ENCODE data around the gene KRT81. TPM values are rescaled to one million over a fixed set of nuclear protein-coding genes. Genes with fewer than 3 reads are reported as not detected.

KRT81 gene
- under 1 TPM in 2 of 3 donors, not detected in 1; 0.04 to 0.34 TPM for polyA plus RNA-seq

DNA sequence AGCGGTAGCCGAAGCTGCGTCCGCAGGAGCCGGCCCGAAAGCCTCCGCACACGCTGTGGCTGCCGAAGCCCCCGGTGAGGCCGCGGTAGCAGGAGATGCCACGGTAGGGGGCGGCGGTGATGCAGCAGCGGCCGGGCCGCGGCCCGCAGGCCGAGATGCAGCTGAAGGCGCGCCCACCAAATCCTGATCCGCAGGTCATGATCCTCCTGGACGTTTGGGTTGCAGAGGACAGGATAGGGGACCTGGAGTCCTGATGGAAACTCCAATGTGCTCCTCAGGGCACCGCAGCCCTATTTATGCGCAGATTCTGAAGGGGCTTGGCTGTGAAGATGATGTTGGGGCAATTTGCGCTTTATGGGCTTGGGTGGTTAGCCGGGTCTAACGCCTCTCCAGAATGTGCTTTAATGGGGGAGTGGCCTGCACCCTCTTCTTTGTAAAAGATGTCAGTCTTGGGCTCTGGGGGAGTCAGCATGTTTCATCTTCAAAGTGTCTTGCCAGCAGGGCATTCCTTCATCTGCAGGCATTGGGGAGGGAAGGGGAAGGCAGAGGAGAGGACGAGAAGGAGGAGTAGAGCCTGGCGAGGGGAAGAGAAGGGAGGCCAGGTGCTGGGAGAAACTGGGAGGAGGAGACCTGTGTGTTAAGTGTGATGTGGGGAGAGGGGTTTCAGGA is at the start of gene KRT81:
TSS of gene KRT81 (minus strand) at position 268 of the 669 bp plus-strand sequence. CDS start at position 199, 69 bp downstream.
- no peak within 1 kb of the TSS for H3K27ac ChIP-seq (ENCODE audit: low read depth, low read length)
- 52 to 60% (median 57%) methylated on average over 17 to 24 of the region's 32 CpGs for WGBS, 3 donors

GRCh38 chr12:52338241-52338960 is 47.1 kb upstream of the KRT81 start:
- no peak overlapping the region for H3K27ac ChIP-seq (ENCODE audit: low read depth, low read length)
- 78 to 85% (median 84%) methylated on average over 10 of the region's 10 CpGs for WGBS, 3 donors

GRCh38 chr12:52337054-52337453 is 45.7 kb upstream of the KRT81 start:
- H3K27ac ChIP-seq (ENCODE audit: low read depth, low read length) = no peak overlapping the region
- 39 to 74% (median 57%) methylated on average over 1 of the region's 1 CpG for WGBS, 3 donors

DNA sequence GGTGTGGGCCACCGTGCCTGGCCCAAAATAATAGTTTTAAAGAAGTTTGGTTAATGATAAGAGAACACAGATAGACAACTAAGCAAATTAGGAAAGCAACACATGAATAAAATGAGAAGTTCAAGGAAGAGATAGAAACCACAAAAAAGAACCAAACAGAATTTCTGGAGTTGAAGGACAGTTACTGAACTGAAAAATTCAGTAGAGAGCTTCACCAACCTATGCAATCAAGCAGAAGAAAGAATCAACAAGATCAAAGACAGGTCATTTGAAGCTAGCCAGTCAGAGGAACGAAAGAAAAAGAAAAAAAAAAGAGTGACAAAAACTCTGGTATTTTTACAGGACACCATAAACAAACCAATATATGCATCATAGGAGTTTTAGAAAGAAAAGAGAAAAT is 45.3 kb upstream of the KRT81 start:
- 59 to 86% (median 84%) methylated on average over 2 of the region's 2 CpGs for WGBS, 3 donors
- no peak overlapping the region for H3K27ac ChIP-seq (ENCODE audit: low read depth, low read length)

- 64 to 86% (median 84%) methylated on average over 4 of the region's 4 CpGs for WGBS, 3 donors
- H3K27ac ChIP-seq (ENCODE audit: low read depth, low read length) = no peak overlapping the region
These were observed 44.4 kb upstream of the KRT81 start for GRCh38 chr12:52335598-52336262.

DNA sequence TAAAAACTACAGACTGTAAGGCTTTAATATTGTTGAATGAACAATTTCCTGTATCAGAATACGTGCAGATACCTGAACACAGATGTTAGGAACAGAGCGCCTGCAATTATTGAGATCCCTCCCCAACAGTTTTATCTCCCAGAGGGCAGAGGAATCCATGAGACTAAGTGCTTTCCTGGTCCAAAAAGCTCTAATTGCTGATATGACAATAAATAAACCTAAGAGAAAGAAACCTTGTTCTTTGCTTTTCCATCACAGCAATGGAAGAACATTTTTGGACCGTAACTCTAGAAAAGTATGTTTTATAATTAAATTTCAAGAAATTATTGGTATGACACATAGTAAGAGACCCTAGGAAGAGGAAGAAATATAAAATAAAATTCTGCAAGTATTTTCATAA is 42.9 kb upstream of the KRT81 start:
- 78 to 87% (median 86%) methylated on average over 3 of the region's 3 CpGs for WGBS, 3 donors
- no peak overlapping the region for H3K27ac ChIP-seq (ENCODE audit: low read depth, low read length)

- whole genome bisulfite sequencing, 3 donors = 43 to 54% (median 51%) methylated on average over 3 of the region's 3 CpGs
- no peak overlapping the region for H3K27ac ChIP-seq (ENCODE audit: low read depth, low read length)
These were observed 42.0 kb upstream of the KRT81 start for GRCh38 chr12:52333321-52333720.

DNA sequence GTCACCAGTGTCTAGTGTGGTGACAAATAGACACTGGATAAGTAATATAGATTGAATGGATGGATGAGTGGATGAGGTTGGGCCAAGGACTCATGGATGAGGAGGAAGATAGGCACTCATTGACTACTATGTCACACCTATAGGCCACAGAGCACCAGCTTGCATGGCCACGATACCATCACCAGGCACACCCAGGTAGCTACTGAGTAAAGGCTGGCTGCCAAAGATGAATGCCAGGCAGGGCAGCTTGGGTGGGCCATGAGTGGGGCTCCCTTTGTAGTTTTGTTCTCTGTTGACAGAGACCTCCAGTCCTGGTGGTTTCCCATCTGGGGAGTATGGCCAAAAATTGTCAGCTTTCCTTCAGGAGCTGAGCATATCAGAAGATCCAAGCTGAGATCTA is 41.0 kb upstream of the KRT81 start:
- WGBS, 3 donors = 95 to 96% (median 95%) methylated on average over 1 of the region's 1 CpG
- H3K27ac ChIP-seq (ENCODE audit: low read depth, low read length) = no peak overlapping the region

GRCh38 chr12:52331833-52332232 is 40.5 kb upstream of the KRT81 start:
- H3K27ac ChIP-seq (ENCODE audit: low read depth, low read length) = no peak overlapping the region
- WGBS, 3 donors = 81 to 85% (median 83%) methylated on average over 3 of the region's 3 CpGs

- no peak overlapping the region for H3K27ac ChIP-seq (ENCODE audit: low read depth, low read length)
- WGBS, 3 donors = 26 to 68% (median 44%) methylated on average over 1 of the region's 1 CpG
These were observed 39.7 kb upstream of the KRT81 start for GRCh38 chr12:52331039-52331438.

DNA sequence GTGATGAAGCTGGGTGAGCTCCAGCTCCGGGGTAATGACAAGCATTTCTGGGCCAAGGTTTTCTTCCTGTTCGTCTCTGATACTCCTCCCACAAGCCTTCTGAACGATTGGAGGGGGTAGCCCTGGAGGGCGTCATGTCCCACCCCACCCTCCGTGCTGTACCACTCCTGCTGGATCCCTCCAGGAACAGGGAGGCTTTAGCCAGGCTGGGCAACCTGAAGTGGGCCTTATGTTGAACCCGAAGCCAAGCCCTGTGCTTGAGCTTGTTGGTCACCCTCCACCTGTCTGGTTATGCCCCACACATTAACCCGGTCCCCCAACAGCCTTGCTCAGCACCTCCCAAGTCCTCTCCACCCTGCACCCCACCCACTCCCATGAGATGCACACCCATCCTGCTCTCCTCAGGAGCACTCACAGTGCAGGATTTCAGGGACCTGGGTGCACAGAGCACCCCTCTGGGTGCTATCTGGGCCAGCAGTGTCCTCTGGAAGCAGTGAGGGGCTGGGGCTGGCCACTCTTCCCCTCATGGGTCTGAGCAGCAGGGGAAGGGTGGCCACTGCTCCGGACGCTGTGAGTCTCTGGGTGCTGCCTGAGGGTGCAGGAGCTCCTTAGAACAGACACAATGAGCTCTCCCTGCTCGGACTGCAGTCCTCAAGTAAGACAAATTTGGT is 36.6 kb upstream of the KRT81 start:
- 55 to 70% (median 67%) methylated on average over 10 of the region's 10 CpGs for WGBS, 3 donors
- no peak overlapping the region for H3K27ac ChIP-seq (ENCODE audit: low read depth, low read length)

- WGBS, 3 donors = 41 to 53% (median 47%) methylated on average over 11 of the region's 11 CpGs
- no peak overlapping the region for H3K27ac ChIP-seq (ENCODE audit: low read depth, low read length)
These were observed 35.9 kb upstream of the KRT81 start for GRCh38 chr12:52327052-52327829.

GRCh38 chr12:52324153-52324444 is 32.8 kb upstream of the KRT81 start:
- WGBS, 3 donors = 85 to 94% (median 89%) methylated on average over 3 of the region's 3 CpGs
- no peak overlapping the region for H3K27ac ChIP-seq (ENCODE audit: low read depth, low read length)

DNA sequence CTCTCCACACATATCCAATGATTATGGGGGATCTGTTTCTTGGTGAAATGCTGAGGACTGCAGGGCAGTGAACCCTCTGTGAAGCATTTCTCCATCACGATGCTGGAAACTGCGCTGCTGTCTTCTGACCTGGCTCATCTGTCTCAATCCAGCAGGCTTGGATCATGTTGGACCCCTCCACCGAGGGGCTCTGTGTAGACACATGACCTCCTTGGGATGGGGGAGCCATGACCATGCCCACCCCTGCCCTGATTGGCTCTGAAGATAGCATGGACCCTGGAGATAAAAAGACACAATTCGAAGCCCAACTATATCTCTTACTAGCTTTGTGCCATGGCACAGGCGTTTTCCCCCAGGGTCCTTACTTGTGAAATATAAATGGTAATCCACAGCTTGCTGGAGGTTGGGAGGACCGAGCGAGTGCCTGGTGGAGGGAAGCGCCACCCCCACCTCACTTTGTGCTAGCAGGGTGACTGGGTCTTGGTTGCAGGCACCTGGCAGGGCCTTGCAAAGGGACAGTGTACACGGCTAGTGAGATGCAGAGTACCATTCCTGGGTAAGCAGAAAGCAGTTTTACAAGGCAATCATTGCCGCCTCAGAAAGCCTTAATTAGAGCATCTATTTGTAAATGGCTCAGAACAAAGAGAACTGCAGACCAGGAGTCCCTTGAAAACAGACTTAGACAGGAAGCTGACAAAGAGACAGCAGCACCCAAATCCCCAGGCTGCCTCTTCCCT is 32.2 kb upstream of the KRT81 start:
- no peak overlapping the region for H3K27ac ChIP-seq (ENCODE audit: low read depth, low read length)
- WGBS, 3 donors = 81 to 89% (median 84%) methylated on average over 10 of the region's 10 CpGs

GRCh38 chr12:52323001-52323400 is 31.7 kb upstream of the KRT81 start:
- H3K27ac ChIP-seq (ENCODE audit: low read depth, low read length) = no peak overlapping the region
- 71 to 79% (median 73%) methylated on average over 1 of the region's 1 CpG for WGBS, 3 donors

GRCh38 chr12:52322069-52322468 is 30.7 kb upstream of the KRT81 start:
- 90 to 98% (median 96%) methylated on average over 1 of the region's 1 CpG for WGBS, 3 donors
- no peak overlapping the region for H3K27ac ChIP-seq (ENCODE audit: low read depth, low read length)

DNA sequence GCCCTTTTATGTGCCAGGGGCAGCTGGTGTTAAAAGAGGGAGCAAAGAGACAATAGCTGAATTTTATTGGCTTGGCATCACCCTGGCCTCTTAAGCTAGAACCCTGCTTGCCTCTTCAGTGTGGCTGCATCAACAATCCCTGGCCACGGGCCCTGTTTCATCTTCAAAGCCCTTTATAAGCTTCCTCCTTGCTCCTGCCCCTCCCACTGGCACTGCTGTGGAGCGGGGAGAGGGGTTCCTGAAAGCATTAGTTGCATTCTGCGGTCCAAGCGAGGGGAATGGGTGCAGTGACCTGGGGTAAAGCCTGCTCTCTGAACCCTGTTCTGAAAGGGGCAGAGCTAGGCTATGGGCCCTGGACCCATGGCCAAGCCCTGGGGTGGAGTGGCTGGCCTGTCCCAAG is 30.1 kb upstream of the KRT81 start:
- 55 to 74% (median 71%) methylated on average over 4 of the region's 4 CpGs for whole genome bisulfite sequencing, 3 donors
- no peak overlapping the region for H3K27ac ChIP-seq (ENCODE audit: low read depth, low read length)
